Stimulated activated CD4-positive, alpha-beta T cell treated with anti-CD3 and anti-CD28 coated beads, TNF-alpha, amount 100 ng/mL, for 48 hours (primary cell): ENCODE results near the gene SLC6A8.

ENCODE experiments used
- DNase-seq, 3 donors: peaks; one replicate each; pipeline ENCODE4 v3.0.0-alpha.2; 2020; ENCODE audit warnings: low read depth in 3 of 3

The SLC6A8 gene

GRCh38 chrX:153687121-153688039 lies at the start of gene SLC6A8:
Gene SLC6A8 (plus strand): TSS chrX:153687926. CDS start chrX:153688575, 649 bp downstream.
- DNase-seq = no peak

DNA sequence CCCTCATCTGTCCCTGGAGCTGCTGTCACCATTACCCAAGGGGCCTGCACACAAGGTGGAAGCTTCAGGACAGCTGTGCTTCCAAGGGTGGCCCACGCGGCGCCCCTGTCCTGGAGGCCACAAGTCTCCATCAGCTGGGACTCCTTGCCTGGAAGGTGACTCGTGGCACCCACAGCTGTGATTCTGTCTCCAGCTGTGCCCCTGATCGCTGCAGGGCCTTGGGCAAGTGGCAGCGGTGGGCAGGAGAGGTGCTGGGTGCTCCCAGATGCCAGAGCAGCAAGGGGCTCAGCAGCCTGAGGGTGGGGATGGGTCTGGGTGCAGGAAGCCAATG lies 49.7 kb upstream of the SLC6A8 start:
- DNase-seq = no peak

DNA sequence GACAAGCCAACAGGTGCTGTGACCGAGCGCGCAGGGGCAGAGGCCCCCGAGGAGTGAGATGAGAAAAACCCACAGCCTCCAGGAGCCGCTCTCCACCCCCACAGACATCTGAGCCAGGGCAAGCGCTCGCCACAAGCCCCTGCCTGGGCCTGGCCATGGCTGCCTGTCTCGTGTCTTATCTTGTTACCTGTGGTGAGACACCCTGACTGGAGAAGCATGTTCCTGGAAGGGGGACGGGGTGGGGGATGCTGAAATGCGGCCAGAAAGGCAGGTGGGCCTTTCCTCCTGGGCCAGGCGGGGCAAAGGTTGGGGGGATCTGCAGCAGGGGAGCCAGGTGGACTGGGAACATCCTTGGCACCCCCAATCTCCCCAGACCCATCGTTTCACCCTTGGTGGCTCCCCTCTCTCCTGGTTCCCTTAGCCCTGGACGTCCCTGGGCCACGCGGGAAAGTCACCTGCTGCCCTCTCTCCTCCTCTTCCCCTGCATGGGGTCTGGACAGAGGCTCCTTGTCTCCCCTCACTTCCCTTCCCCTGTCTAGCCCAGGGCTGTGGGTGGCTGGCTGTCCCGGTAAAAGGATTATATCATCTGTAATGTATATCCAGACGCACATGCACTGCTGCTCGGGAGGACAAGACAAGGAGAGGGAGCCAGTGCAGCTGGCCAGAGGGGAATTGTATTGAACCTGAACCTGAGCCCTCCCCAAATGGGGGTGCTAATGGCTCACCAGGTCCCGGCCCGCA lies 49.1 kb upstream of the SLC6A8 start:
- no peak for DNase-seq

- DNase-seq = no peak
These were observed 48.3 kb upstream of the SLC6A8 start for GRCh38 chrX:153639177-153640044.

DNA sequence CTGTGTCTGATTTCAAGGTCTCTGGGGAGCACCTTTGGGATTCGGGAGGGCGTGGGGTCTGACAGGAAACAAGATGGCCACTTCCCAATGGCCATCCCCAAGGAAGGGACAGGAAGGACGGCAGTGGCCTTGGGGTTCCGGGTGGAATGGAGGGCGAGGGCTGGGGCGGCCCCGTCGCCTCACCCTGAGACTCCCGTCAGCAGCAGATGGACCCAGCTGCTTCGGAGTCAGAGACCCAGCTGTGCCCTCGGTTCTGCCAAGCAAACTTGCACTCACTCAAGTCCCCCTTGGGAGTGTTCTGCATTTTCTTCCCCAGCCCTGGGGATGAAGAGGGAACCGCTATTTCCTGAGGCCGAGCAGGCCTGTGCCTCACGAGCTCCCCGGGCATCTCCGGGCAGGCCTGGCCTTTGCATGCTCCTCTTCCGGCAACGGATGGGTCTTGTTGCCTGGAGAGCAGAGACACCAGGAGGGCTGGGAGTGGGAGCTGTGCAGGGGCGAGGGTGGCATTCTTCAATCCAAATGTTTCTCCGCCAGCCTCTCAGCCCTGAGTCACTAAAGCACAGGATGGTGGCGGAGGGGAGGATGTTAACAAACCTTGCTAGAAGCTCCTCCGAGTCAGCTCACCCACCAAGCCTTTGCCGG lies 47.6 kb upstream of the SLC6A8 start:
- no peak for DNase-seq

- no peak for DNase-seq
These were observed 46.8 kb upstream of the SLC6A8 start for GRCh38 chrX:153640736-153641575.

- no peak for DNase-seq
These were observed 46.1 kb upstream of the SLC6A8 start for GRCh38 chrX:153641627-153642026.

GRCh38 chrX:153642051-153642654 lies 45.6 kb upstream of the SLC6A8 start:
- DNase-seq = no peak

DNA sequence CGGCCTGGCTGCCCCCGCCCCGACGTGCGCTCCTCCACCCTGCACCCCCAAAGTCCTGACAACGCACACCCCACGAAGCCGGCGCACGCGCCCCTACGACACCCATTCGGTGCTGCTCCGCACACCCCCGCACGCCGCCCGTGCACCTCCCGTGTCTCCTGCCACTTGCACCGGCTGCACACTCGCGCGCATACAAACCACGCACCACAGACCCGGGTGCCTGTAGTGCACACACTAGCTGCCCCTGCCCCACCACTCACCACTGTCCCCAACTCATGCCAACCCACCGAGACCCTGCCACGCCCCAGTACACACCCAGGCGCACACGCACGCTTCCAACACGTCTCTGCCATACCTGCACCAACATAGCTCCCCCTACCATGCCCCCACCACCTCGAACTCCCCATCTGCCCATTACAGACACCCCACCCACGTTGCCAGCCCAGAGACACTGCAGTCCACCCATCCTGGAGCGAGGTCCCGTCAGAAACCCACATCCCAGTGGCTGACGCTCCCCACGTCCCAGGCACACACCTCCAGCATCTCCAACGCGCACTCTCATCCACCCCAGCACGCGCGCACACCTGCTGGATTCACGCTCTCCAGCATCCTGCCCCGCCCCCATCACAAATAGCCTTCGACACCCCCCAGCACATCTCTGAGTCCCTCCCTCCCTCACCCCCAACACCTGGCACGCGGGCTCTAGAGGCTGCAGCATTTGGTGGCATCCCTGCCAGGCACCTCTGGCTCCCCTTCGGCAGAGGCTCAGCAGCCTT lies 44.9 kb upstream of the SLC6A8 start:
- DNase-seq = no peak

- no peak for DNase-seq
These were observed 44.0 kb upstream of the SLC6A8 start for GRCh38 chrX:153643431-153644351.

GRCh38 chrX:153644356-153645125 lies 43.2 kb upstream of the SLC6A8 start:
- DNase-seq = no peak

GRCh38 chrX:153645151-153645550 lies 42.6 kb upstream of the SLC6A8 start:
- DNase-seq = no peak

DNA sequence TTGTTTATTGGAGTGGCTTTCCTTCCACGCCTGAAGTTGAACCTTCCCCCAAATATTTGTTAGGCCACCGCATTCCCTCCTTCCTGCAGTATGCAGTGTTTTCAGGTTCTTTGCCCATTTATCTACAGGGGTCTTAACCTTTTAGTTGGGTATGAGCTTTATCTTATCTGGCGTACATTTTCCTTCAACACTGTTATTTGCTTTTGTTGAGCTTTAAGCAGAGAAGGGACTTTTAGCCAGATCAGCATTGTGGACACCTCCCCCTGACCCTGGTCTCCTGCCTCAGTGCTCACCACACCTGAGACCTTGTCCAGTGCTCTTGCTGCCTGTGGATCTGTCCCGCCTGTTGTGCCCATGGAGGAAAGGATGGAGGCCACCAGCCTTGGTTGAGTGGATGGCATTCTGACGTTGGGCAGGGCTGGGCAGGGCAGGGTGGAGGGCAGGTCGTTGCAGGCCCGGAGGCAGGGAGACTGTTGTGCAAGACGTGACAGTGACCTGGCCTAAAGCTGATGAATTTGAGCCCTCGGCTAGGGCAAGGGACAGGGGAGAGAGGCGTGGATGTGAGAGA lies 41.7 kb upstream of the SLC6A8 start:
- DNase-seq = no peak

DNA sequence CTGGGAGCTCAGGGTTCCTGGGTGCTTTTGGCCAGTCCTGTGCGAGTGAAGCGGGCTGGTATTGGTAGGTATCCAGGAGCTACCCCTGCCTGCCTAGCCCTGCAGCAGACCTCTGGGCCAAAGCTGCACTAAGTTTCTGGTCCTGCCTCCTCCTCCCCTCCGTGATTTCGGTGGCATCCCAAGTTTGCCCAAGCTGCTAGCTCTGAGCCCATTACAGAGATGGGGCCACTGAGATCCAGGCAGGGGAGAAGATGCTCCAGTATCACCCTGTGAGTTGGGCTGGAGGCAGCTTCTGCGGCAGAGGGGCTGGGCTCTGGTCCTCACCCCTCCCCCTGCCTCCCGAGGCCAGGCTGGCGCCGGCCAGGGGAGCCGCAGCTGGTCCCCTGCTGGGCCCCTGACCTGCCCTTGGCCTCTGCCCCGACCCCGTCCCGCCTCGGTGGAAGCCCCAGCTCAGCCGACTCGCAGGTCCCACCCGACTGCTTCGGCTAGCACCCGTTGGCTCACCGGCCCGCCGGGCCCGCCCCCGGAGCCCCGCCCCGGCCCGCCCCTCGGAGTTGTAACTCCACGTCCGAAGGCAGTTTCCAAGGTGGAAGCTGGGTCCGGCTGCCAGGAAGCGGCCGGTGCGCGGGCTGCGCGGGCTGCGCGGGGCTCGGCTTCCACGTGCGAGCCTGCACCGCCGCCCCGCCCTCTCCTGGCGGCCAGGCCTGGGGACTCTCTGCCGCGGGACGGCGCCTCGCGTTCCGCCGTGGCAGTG lies 40.9 kb upstream of the SLC6A8 start, which contains the start of gene DUSP9:
Gene DUSP9, plus strand, starts transcription at position 584 of the 754 bp plus-strand sequence. CDS start 751 bp downstream, outside the sequence.
- DNase-seq = no peak

GRCh38 chrX:153647461-153648357 lies 40.0 kb upstream of the SLC6A8 start:
- no peak for DNase-seq
